IMR-90 (cell line): ENCODE data around the gene CCDC150.
A peak's percentile ranks its signal among the peaks of the same experiment; 100 is the strongest.

Experiments
- BHLHE40 ChIP-seq: fragments of 150-350 bp; IDR thresholded peaks from 2 replicates; pipeline ENCODE4 v1.6.1; 2016; ENCODE audit warnings: mild to moderate bottlenecking, low read depth, low read length
- CEBPB ChIP-seq: IDR thresholded peaks from 2 replicates; pipeline ENCODE4 v1.6.1; 2012; ENCODE audit warnings: low read depth, low read length, improper control_type of control experiment
- CHD1 ChIP-seq: IDR thresholded peaks from 2 replicates; pipeline ENCODE4 v1.6.1; 2012; ENCODE audit warnings: low read depth, low read length, improper control_type of control experiment
- MXI1 ChIP-seq: IDR thresholded peaks from 2 replicates; pipeline ENCODE4 v1.6.1; 2012; ENCODE audit warnings: low read depth, mild to moderate bottlenecking, low read length, moderate library complexity, borderline replicate concordance
- POLR2A ChIP-seq: IDR thresholded peaks from 2 replicates; pipeline ENCODE4 v1.6.1; 2012; ENCODE audit warnings: mild to moderate bottlenecking, low read depth, low read length
- RAD21 ChIP-seq: IDR thresholded peaks from 2 replicates; pipeline ENCODE4 v1.6.1; 2012; ENCODE audit warnings: low read length, improper control_type of control experiment
- SMC3 ChIP-seq: fragments of 150-350 bp; IDR thresholded peaks from 2 replicates; pipeline ENCODE4 v1.6.1; 2016; ENCODE audit warnings: low read depth, mild to moderate bottlenecking, antibody characterized with exemption, low read length, moderate library complexity
- USF2 ChIP-seq: fragments of 150-350 bp; IDR thresholded peaks from 2 replicates; pipeline ENCODE4 v1.6.1; 2017; ENCODE audit warnings: mild to moderate bottlenecking, antibody characterized with exemption, low read length, low read depth
- TF ChIP-seq, protein P1 (sequence below): conservative IDR thresholded peaks from 2 replicates; pipeline ENCODE4 v1.5.1; 2012; ENCODE audit warnings: mild to moderate bottlenecking, low read depth, low read length, improper control_type of control experiment

DNA sequence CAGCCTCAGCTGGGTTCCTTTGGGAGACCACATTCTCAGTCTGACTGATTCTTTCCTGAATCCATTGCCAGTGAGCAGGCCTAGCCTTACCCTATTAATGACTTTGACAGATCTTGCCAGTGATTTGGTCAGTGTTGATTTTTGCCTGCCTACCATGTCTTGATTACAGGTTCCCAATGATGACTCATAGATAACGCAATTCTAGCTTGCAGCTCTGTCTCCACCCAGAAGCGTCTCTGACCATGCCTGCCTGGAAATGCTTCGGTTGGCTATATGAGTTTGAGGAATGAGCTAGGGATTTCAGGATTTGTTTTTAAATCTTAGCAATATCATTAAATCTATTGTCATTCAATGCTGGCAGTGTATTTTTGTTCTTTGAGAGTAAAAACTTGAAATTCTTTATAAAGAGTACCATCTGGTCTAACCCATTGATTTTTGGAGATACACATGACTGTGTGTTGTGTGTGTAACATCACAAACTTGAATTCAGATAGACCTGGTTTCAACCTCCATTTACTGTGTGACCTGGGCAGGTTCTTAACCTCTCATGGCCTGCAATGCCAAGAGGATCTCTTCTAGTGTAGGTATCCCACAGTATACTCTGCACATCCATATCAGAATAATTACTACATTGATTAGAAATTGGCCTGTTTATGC is 57.0 kb downstream of the CCDC150 start:
- TF ChIP-seq CEBPB (peak; percentile 85), USF2 (no peak), POLR2A (no peak), MXI1 (no peak), SMC3 (no peak), BHLHE40 (no peak), RAD21 (no peak), CHD1 (no peak)
- TF ChIP-seq, protein P1, sequence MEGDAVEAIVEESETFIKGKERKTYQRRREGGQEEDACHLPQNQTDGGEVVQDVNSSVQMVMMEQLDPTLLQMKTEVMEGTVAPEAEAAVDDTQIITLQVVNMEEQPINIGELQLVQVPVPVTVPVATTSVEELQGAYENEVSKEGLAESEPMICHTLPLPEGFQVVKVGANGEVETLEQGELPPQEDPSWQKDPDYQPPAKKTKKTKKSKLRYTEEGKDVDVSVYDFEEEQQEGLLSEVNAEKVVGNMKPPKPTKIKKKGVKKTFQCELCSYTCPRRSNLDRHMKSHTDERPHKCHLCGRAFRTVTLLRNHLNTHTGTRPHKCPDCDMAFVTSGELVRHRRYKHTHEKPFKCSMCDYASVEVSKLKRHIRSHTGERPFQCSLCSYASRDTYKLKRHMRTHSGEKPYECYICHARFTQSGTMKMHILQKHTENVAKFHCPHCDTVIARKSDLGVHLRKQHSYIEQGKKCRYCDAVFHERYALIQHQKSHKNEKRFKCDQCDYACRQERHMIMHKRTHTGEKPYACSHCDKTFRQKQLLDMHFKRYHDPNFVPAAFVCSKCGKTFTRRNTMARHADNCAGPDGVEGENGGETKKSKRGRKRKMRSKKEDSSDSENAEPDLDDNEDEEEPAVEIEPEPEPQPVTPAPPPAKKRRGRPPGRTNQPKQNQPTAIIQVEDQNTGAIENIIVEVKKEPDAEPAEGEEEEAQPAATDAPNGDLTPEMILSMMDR: no peak
